Progenitor cell of endocrine pancreas (in vitro differentiated cells): Measurements from ENCODE around the gene KHDRBS2. TPM values are rescaled to one million over a fixed set of nuclear protein-coding genes. Genes with fewer than 3 reads are reported as not detected.

Experiments
- DNase-seq: peaks from one replicate; pipeline ENCODE4 v3.0.0; 2021; ENCODE audit warnings: low spot score; ENCODE audit not compliant: unreplicated experiment
- H3K27ac Mint-ChIP-seq: 2 replicates; pipeline ENCODE4 v1.8.0; 2021; ENCODE audit warnings: mild to moderate bottlenecking, moderate library complexity, mixed read lengths
- H3K27me3 Mint-ChIP-seq: 2 replicates; pipeline ENCODE4 v1.8.0; 2021; ENCODE audit warnings: mixed read lengths
- H3K36me3 Mint-ChIP-seq: 2 replicates; pipeline ENCODE4 v1.8.0; 2022; ENCODE audit warnings: mixed read lengths; ENCODE audit not compliant: insufficient read depth
- H3K4me1 Mint-ChIP-seq: 2 replicates; pipeline ENCODE4 v1.8.0; 2021; ENCODE audit warnings: low read depth, mixed read lengths
- H3K4me3 Mint-ChIP-seq: 2 replicates; pipeline ENCODE4 v1.8.0; 2021; ENCODE audit warnings: low read depth, mild to moderate bottlenecking, moderate library complexity, mixed read lengths
- H3K9me3 Mint-ChIP-seq: 2 replicates; pipeline ENCODE4 v1.8.0; 2021; ENCODE audit warnings: low read depth, mixed read lengths
- CTCF ChIP-seq: fragments of 200-600 bp; sonication (generic); IDR thresholded peaks from one replicate; pipeline ENCODE4 v1.5.0; 2021; ENCODE audit warnings: antibody characterized with exemption, mild to moderate bottlenecking; ENCODE audit not compliant: unreplicated experiment
- total RNA-seq: library from RNA; stranded (reverse); gene quantifications from 2 replicates; pipeline ENCODE4 v1.2.1, GENCODE V29; 2021

KHDRBS2 gene
- total RNA-seq, 1 donor from 2014 or later, result 9.7 TPM

- no peaks in the 10 kb centered on the region for H3K36me3 Mint-ChIP-seq
- H3K4me1 Mint-ChIP-seq, result no peaks in the 10 kb centered on the region
- no peak for TF ChIP-seq CTCF
Measured at GRCh38 chr6:62262283-62262682, 23.7 kb downstream of the KHDRBS2 start.

DNA sequence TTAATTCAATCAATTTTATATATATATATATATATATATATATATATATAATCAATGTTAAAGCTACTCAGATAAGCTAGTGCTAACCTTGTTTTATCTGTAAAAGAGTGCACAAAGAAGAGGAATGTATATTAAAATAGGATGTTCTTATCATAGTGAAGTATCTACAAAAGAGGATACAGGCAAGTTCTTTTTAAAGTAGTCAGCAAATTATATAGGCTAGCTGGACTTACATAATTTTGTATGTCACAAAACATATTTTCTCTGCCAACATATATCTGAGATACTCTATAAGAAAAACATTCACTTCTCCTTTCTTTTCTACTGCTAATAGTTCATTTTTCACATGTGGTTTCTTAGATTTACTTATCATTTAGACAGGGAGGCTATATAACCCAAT is 39.9 kb downstream of the KHDRBS2 start:
- no peaks in the 10 kb centered on the region for H3K27me3 Mint-ChIP-seq
- DNase-seq, result no peak
- no peaks in the 10 kb centered on the region for H3K36me3 Mint-ChIP-seq
- no peaks in the 10 kb centered on the region for H3K9me3 Mint-ChIP-seq
- no peak overlapping the region for H3K27ac Mint-ChIP-seq
- H3K4me3 Mint-ChIP-seq, result no peak overlapping the region
- TF ChIP-seq CTCF, result no peak
- H3K4me1 Mint-ChIP-seq, result peaks cover 2% of the 10 kb centered on the region

More at GRCh38 chr6:62262283-62262682, 23.7 kb downstream of the KHDRBS2 start:
- H3K27ac Mint-ChIP-seq, result no peak overlapping the region
- no peaks in the 10 kb centered on the region for H3K9me3 Mint-ChIP-seq
- no peak overlapping the region for H3K4me3 Mint-ChIP-seq
- DNase-seq, result no peak
- no peaks in the 10 kb centered on the region for H3K27me3 Mint-ChIP-seq

GRCh38 chr6:62236784-62237183 is 49.2 kb downstream of the KHDRBS2 start:
- Mint-ChIP-seq H3K27ac (no peak overlapping the region), H3K36me3 (peaks cover 1% of the 10 kb centered on the region), H3K27me3 (no peaks in the 10 kb centered on the region), H3K4me3 (no peak overlapping the region), H3K4me1 (no peaks in the 10 kb centered on the region), H3K9me3 (no peaks in the 10 kb centered on the region)
- no peak for TF ChIP-seq CTCF
- no peak for DNase-seq

DNA sequence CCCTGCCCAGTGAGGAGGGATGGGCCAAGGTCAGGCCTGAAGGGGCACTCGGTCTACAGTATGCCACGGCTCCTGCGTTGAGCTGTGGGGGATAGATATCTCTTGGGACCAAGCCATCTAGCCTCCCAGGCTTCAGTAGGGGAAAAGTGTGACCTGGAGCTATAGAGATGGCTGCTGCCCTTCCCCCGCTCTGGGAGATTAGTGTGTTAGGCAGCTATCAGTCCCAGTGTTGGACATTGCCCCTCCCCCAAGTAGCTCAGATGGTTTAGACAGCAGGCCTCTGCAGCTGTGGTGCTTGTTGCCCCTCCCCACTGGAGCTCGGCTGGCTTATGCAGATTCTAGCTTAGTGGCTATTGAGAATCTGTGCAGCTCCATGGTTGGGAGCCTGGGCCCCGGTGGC is 56.8 kb downstream of the KHDRBS2 start:
- Mint-ChIP-seq H3K9me3 (peaks cover 31% of the 10 kb centered on the region), H3K27me3 (no peaks in the 10 kb centered on the region), H3K4me3 (no peak overlapping the region), H3K4me1 (no peaks in the 10 kb centered on the region), H3K27ac (no peak overlapping the region), H3K36me3 (peaks cover 14% of the 10 kb centered on the region)
- no peak for TF ChIP-seq CTCF
- DNase-seq, result no peak

- Mint-ChIP-seq H3K4me3 (no peak overlapping the region), H3K9me3 (peaks cover 5% of the 10 kb centered on the region), H3K27ac (no peak overlapping the region), H3K27me3 (no peaks in the 10 kb centered on the region), H3K36me3 (no peaks in the 10 kb centered on the region), H3K4me1 (no peaks in the 10 kb centered on the region)
- TF ChIP-seq CTCF, result no peak
- no peak for DNase-seq
Measured at GRCh38 chr6:62217866-62218265, 68.2 kb downstream of the KHDRBS2 start.
